AG08396 (cell line): ENCODE data around the gene MRO.
"Not testable (repeated sequence)": the region's sequence is repeated elsewhere in the genome, so short reads cannot be mapped to it uniquely, and the experiment has no call there.

ENCODE experiments used
- DNase-seq: peaks from one replicate; pipeline ENCODE4 v3.0.0; 2012; ENCODE audit warnings: low spot score, mixed read lengths

MRO gene

DNA sequence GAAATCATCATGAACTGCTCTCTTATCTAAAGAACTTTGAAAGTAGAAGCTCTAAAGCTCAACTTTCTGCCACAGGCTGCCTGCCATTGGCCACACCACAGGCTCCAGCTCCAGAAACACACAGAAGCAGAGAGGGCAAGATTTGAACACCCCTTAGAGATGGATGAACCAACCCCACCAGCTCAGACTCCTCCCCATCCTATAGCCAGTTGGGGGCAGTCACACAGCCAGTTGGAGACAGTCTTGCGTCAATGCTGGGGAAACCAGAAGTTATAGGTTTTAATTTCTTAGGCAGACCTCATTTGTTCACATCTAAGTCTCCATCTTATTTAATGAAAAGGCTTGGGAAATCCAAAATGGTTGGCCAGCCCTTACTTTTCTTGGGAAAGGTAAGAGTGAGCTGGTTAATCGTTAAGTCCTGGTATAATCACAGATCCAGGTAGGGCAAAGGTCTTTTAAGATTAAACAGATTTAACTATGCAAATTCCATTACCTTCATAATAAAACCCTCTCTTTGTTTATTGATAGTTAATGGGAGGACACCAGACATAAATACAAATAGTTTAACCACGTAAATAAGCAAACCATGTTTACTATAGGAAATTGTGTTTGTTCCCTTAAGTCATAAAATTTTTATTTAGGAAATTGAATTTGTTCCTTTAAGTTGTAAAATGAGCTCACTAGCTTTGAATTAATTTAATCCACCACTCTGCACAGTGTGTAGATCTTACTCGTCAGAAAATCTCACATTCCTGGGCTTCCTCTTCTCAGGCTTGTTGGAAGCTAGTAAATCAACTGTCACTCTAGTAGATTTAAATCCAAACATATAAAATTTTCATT lies 28.0 kb downstream of the MRO start:
- DNase-seq, result no peak

DNA sequence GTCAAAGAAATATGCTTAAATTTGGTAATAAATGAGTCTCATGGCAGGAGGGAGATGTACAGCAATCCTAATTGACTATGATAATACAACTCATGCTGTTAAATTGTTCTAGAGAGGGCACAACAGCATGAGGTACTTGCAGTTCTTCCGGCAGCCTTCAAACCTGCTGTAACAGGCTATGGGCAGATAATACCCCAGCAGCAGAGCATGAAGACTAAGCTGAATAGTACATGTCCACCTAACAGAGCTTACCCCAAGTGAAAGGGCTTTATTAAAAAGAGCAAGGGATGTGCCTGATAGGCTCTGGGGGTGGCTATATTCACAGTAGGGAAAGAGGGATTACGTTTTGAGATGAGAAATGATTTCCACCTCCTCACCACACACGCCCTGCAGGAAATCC lies 28.9 kb downstream of the MRO start:
- DNase-seq, result no peak

DNA sequence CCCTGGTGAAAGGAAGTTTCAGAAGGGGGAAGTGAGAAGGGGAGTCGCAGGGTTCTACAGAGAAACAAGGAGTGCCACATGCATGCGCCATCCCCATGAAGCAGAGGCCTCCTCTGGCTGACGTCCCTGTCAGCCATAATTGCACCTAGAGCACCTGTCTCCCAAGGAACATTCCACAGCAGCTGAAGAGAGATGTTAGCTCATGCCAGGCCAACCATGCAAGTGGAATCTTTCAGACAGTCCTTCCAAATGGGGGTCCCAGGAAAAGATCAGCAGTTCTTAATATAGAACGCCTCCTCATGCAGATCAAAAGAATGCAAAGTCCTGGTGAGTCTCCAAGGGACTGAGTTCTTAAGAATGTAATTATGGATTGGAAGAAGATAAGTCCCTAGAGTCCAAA lies 29.6 kb downstream of the MRO start:
- DNase-seq, result no peak

DNA sequence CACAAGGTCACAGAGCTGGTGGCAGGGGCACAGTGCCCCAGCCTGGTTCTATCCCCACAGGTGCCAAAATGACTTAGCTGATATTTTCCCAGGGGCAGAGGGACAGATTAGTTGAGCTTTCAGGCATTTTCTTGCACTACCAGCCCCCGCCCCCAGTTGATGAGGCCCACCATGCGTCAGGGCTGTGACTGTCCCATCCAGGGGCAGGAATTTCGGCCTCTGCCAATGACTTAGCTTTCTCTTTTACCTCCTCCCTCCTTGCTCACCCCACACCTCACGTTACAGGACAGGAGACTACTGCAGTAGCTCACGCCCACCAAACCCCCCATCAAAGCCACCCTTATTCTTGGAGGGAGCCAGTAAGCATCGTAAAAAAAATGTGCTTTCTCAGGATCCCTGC lies 31.5 kb downstream of the MRO start:
- DNase-seq, result no peak

DNA sequence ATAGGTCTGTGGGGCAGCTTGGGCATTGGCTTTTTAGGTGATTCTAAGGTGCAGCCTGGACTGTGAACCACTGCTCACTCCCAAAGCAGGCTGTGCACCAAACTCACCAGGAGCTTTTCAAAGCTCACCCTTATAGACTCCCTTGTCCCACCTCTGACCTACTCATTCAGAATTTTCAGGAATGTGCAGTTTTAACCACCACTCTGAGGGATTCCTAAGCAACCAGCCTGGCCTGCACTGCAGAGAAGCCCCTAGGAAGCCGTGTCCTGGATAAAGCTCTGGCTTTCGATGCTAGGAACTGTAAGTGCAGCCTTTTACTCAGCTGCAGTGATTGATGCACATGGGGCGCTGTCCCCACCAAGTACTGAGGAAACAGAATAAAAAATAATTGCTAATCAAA lies 33.0 kb downstream of the MRO start:
- no peak for DNase-seq

DNA sequence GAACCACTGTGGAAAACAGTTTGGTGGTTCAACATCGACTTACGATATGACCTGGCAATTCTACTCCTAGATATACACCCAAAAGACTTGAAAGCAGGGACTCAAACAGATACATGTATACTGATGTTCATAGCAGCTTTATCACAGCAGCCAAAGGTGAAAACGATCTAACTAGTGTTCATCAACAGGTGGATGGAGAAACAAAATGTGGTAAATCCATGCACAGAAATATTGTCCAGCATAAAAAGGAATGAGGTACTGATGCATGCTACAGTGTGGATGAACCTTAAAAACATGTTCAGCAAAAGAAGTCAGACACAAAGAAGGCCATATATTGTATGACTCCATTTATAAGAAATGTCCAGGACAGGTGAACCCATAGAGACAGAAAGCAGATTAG lies 36.3 kb downstream of the MRO start:
- DNase-seq, result no peak

DNA sequence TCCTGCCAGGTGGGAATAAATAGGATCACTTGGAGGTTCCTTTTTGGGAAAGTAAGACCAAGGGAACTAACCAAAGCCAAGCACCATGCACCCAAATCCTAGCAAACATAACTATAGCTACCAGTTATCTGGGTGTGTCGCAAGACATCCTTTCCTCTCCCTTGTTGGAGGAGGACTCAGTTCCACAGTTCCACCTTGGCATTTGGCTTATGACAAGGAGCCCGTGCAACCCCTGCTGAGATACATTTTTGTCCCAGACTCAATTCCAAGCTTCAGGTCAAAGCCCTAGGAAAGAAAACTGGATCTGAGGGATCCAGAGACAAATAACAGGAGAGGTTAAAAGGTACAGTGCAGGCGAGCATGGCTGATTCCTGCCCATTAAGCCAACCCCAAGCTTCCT lies 40.8 kb downstream of the MRO start:
- not testable (repeated sequence) for DNase-seq

DNA sequence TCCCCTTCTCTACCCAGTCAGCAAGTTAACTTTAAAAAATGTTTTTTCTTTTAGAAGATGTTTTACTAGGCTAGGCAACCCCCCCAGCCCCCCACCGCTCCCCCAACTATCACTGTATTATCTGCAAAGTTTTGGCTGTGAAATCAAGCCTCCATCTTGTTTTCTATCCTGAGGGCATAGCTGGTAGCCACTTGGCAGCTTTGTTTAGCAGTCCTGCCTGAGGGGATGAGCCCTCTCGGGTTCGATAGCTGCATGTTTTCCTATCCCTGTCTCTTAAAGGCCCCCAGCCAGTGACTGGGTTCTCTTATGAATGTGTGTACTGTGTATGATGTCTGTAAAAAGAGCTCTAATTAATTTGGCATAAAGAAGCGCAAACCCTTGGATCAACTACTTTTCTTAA lies 43.4 kb downstream of the MRO start:
- DNase-seq, result no peak

DNA sequence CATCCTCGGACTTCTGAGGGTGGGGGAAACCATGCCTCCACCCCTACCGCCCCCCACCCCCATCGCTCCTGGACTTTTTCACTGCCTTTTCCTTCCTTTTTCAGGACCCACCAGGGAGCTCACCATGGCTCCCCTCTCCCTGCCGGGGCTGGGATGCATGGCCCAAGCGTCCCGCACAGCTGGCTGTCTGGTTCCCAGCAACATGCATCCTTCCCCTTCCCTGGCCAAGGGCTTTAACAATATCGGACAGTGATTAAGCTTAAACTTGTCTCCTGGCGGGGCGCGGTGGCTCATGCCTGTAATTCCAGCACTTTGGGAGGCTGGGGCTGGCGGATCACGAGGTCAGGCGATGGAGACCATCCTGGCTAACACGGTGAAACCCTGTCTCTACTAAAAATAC lies 44.1 kb downstream of the MRO start:
- no peak for DNase-seq

DNA sequence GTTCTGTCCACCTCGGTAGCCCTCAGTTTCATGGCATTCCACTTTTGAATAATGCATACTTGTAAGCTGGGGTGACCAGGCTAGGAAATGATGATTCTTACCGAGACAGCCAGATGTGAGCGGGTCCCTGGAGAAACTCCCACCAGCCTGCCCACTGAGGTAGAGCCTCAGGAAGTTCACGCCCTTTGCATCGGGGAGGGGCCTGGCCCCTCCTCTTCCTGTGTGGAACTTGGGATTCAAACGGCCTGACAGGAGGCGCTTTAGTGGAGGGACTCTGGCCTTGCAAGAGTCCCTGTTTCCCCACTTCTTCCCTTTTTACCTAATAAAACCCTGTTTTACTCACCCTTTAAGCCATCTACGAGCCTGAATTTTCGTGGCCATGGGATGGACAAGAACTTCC lies 44.6 kb downstream of the MRO start:
- DNase-seq, result no peak

DNA sequence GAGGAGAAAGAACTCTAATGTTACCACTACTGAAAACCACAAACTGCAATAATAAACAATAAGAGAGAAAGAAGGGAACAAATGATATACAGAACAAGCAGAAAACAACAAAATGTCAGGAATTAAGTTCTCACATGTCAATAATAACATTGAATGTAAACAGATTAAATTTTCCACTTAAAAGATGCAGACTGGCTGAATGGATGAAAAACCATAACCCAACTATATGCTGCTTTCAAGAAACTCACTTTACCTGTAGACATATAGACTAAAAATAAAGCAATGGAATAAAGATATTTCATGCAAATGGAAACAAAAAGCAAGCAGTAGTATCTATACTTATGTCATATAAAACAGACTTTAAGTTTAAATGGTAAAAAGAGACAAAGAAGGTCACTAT lies 50.4 kb downstream of the MRO start:
- DNase-seq, result no peak

DNA sequence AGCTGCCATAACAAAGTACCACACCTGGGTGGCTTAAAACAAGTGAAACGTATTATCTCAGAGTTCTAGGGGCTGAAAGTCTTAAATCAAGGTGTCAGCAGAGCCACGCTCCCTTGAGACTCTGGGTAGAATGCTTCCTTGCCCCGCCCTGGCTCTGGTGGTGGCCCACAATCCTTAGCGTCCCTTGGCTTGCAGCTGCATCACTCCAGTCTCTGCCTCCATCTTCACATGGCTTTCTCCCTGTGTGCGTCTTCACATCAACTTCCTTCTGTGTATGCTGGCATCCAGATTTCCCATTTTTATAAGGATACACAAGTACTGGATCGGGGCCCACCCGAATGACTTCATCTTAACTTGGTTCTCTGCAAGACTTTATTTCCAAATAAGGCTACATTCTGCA lies 62.5 kb downstream of the MRO start:
- DNase-seq, result no peak

DNA sequence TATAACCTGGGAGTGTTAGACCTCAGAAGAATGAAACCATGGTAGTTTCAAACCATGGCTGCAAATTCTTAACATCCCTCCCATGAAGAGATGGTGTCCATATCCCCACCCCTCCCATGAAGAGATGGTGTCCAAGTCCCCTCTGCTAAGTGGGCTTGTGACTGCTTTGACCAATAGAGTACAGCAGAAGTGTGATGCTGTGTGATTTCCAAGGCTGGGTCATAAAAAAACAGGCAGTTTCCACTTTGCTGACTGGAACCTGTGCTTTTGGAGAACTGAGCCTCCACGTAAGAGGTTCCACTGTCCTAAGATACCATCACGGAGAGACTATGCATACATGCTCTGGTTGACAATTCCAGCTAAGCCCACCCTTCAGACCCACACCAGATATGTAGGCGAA lies 65.5 kb downstream of the MRO start:
- DNase-seq, result no peak

DNA sequence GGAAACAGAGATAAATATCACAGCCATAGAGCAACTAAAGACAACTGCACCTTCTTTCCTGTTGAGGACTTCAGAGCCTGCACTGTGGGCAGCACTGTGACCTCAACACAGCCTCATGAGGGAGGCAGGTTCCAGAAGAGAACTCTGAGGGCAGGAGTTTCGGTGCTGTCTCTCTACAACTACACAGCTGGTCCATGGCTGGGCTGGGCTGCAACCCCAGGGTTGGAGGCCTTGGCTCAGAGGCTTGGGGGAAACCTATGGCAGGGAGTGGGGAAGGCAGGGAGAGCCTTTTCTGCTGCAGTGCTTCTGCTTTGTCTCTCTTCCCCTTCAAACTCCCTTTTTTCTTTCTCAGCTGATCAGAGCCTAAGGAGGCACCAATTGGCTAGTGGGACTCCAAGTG lies 66.5 kb downstream of the MRO start:
- DNase-seq, result no peak

DNA sequence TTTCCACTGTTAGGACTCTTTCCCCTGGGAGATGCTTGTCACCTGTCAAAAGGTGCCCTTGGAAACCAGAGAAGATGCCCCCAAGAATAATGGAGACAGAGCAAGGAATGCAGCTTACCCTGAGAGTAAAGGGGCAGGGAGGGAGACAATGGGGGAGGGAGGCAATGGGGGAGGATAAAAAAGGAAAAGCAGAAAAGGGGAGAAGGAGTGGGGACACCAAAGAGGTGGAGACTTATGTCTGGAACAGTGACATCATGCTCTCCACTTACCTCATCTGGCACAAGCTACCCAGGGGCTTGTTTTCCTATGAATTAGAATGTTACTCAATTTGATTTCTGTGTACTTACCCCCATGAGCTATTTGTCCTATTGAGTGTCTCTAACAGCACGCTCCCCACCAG lies 67.9 kb downstream of the MRO start:
- no peak for DNase-seq

DNA sequence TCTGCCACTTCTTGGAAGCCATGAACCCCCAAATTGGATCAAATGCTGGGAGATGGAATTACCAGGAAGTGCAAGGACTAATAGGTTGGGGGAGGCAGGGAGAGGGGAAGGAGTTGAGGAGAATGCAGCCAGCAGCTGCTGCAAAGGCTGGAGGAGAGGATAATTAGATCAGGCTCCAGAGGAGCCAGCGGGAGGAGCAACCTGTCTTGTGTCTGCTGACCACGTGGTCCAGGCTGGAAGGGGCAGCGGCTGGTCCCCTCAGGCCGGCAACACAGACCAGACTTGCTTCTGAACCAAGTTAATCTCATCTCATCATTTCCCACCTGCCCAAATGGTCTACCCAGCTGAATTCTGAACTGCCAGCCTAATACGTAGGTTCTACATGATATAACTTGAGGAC lies 68.3 kb downstream of the MRO start:
- DNase-seq, result no peak

DNA sequence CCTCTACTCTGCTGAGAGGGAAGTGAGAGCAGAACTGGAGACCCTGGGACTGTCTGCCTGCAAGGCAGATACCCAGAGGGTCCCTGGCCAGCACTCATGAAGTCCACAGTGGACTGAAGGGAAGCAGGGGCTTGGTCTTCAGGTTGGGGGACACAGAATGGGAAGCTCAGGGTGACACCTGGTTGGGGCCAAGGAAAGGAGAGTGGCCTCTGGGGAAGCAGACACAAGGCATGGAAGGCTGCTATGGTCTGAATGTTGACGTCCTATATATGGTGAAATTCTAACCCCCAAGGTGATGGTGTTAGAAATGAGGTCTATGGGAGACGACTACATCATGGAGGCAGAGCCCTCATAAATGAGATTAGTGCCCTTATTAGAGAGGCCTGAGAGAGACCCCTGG lies 69.3 kb downstream of the MRO start:
- DNase-seq, result no peak

DNA sequence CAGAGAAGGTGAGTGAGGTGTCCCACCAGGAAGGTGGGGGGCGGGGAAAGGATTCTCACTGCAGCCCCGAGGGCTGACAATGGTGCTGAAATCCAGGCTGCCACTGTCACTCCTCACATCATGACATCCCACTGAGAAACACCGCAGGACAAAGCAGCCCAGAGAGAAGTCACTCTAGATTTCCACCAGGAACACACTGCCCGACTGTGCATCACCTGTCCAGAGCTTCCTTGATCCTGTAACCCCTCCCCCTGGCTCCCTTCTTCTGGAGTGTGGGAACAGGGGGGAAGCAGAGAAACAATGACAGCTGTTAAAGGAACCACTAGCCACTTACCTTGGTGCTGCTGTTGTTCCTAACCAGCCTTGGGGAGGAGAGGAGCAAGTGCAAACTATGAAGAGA lies 69.9 kb downstream of the MRO start:
- DNase-seq, result no peak

DNA sequence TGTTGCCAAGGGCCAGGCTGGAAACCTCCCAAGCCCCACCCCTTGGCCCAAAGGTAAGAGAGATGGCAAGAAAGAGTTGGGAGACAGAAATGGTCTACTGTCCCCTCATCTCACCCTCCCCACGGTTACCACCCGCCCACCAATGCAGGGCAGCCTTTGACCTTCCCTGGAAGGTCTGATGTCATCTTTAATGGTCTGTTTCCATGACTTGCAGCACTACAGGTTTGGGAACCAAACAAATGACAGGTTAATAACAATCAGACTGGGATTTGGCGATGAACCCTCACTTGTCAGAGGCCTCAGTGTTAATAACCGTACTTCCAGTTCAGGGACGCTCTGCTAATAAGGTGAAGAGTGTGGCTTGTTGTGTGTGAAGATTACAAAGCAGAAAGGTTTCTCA lies 70.4 kb downstream of the MRO start:
- no peak for DNase-seq

DNA sequence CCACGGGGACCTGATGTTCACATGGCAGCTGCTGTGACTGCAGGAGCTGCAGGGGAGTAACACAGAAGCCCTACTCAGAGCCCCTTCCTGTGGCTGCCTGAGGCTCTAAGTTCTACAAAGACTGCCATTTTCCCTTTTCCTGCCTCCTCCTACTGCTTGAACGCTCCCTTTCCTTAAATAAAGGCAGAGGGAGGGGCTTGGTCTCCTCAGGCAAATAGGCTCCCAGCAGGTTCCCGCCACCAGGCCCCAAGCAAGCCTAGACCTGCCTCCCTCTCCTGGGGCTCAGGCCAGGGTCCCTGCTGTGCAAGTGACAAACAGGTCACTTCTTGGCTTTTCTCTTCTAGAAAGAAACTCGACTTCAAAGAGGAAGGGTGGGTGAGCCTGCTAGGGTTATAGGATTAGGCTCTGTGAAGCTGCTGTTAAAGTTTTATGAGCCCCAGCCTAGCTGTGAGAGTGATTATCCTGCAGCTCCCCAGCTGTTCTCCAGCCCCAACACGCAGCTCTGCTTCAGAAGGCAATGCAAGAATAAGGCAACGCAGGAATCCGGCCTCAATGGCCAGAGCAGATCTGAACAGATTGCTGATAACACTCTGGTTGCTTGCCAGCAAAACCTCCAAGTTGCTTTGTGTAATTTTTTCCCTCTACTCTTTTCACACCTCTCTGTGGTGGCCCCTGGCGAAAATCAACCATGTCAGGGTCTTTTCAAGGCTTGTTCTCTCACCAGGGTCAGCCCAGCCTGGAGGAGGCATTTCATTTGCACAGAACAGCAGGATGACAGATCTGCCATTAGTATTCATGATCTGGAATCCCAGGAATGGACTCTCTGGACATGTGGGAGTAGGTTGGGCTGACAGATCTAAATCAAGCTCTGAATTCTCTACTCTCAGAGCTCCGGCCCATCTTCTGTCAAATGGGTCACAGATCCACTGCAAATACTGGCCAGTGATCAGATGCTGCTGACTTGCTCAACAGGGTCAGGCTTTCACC lies 71.3 kb downstream of the MRO start:
- no peak for DNase-seq

DNA sequence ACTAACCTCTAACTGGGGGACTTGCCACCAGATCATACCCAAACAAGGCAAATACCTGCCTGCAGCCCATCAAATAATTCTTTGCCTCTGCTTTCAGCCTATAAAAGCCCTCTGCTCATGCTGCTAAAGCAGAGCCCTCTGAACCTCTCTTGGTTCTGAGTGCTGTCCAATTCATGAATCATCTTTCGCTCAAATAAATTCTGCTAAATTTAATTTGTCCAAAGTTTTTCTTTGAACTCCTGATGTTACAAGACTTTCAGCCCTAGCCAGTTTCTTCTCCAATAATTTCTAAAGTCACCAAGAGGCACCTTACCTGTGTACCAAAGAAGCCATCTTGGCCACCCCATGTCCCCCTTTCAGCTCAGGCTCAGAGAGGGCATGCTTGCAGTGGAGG lies 72.0 kb downstream of the MRO start:
- DNase-seq, result no peak

DNA sequence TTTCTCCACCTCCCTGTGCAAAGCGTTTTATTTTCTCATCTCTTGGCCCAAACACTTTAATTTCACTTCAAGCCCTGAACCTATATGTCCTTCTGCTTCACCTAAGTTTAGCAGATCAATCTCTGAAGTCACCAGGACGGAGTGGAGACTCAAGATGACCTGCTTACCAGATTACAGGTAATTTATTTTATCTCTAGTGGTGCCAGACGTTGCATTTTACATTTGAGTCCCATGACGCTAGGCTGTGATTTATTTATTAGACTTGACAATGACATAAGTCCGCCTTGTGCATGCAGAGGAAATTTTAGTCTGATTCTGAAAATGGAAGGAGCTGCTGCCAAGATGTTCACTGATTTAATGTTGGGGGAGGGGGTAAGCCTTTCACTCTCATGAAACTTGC lies 73.9 kb downstream of the MRO start:
- DNase-seq, result no peak
